ENCODE data around the gene IDH2. TPM values are rescaled to one million over a fixed set of nuclear protein-coding genes. Genes with fewer than 3 reads are reported as not detected.
"Not testable (repeated sequence)": the region's sequence is repeated elsewhere in the genome, so short reads cannot be mapped to it uniquely, and the experiment has no call there.

Gene IDH2
- total RNA-seq, 1 donor from 2014 or later = 218 TPM

DNA sequence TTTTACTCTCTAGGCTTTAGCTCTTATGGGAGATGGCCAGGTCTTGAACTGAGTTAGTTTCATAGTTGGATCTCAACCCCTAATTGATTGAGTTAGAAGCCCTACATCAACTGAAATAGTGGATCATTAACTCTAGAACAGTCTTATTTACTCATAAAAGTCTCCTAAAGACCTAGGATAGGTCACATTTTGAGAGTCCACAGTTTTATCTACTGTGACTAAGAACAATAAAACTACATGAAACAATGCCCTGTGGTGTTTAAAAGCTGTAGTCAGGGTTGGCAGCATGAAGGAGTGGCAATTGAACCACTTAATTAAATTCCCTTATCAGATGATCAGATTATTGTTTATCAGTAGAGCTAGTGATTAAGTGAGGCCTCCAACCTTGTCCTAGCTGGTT is 22.2 kb upstream of the IDH2 start:
- Mint-ChIP-seq H3K4me1 (peaks cover 7% of the 10 kb centered on the region), H3K36me3 (ENCODE audit: low read depth) (no peaks in the 10 kb centered on the region), H3K9me3 (no peaks in the 10 kb centered on the region), H3K27ac (ENCODE audit: unreplicated experiment) (no peak overlapping the region), H3K4me3 (no peak overlapping the region), H3K27me3 (ENCODE audit: low read depth) (no peaks in the 10 kb centered on the region)
- DNase-seq (ENCODE audit: low read depth, low spot score) = no peak
- TF ChIP-seq, protein P1, sequence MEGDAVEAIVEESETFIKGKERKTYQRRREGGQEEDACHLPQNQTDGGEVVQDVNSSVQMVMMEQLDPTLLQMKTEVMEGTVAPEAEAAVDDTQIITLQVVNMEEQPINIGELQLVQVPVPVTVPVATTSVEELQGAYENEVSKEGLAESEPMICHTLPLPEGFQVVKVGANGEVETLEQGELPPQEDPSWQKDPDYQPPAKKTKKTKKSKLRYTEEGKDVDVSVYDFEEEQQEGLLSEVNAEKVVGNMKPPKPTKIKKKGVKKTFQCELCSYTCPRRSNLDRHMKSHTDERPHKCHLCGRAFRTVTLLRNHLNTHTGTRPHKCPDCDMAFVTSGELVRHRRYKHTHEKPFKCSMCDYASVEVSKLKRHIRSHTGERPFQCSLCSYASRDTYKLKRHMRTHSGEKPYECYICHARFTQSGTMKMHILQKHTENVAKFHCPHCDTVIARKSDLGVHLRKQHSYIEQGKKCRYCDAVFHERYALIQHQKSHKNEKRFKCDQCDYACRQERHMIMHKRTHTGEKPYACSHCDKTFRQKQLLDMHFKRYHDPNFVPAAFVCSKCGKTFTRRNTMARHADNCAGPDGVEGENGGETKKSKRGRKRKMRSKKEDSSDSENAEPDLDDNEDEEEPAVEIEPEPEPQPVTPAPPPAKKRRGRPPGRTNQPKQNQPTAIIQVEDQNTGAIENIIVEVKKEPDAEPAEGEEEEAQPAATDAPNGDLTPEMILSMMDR (conservative IDR thresholded peaks at IDR 0.05) = no peak

DNA sequence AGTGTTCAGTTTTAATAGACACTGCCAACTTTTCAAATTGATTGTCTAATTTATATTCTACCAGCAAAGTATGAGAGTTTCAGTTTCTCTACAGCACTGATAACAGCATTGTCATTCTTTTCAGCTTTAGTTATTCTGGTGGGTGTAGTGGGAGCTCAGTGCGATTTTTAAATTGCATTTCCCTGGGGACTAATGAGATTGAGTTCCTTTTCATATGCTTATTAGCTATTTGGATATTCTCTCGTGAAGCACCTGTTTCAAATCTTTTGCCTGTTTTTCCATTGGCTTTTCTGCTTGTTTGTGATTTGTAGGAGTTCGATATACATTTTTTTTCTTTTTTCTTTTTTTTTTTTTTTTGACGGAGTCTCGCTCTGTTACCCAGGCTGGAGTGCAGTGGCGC is 18.8 kb upstream of the IDH2 start:
- no peak overlapping the region for H3K4me3 Mint-ChIP-seq
- no peak for DNase-seq (ENCODE audit: low read depth, low spot score)
- TF ChIP-seq, protein P1 (conservative IDR thresholded peaks at IDR 0.05) = no peak
- H3K27me3 Mint-ChIP-seq (ENCODE audit: low read depth) = peaks cover 3% of the 10 kb centered on the region
- H3K4me1 Mint-ChIP-seq = no peaks in the 10 kb centered on the region
- no peaks in the 10 kb centered on the region for H3K9me3 Mint-ChIP-seq
- no peaks in the 10 kb centered on the region for H3K36me3 Mint-ChIP-seq (ENCODE audit: low read depth)
- no peak overlapping the region for H3K27ac Mint-ChIP-seq (ENCODE audit: unreplicated experiment)

DNA sequence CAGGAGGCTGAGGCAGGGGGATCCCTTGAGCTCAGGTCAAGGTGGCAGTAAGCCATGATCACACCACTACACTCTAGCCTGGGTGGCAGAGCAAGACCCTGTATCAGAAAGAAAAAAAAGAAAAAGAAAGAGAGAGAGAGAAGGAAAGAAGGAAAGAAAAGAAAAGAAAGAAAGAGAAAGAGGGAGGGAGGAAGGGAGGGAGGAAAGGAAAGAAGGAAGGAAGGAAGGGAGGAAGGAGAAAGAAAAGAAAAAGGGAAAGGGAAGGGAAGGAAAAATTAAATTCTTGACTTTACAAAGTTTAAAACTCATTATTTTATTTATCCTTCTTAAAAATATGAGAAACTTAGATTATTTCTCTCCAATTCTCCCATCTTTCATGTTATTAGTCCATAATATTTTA is 17.1 kb upstream of the IDH2 start:
- no peaks in the 10 kb centered on the region for H3K4me1 Mint-ChIP-seq
- no peak for DNase-seq (ENCODE audit: low read depth, low spot score)
- H3K4me3 Mint-ChIP-seq = no peak overlapping the region
- peaks cover 3% of the 10 kb centered on the region for H3K9me3 Mint-ChIP-seq
- TF ChIP-seq, protein P1 (conservative IDR thresholded peaks at IDR 0.05) = no peak
- H3K27ac Mint-ChIP-seq (ENCODE audit: unreplicated experiment) = no peak overlapping the region
- peaks cover 3% of the 10 kb centered on the region for H3K36me3 Mint-ChIP-seq (ENCODE audit: low read depth)
- peaks cover 3% of the 10 kb centered on the region for H3K27me3 Mint-ChIP-seq (ENCODE audit: low read depth)

DNA sequence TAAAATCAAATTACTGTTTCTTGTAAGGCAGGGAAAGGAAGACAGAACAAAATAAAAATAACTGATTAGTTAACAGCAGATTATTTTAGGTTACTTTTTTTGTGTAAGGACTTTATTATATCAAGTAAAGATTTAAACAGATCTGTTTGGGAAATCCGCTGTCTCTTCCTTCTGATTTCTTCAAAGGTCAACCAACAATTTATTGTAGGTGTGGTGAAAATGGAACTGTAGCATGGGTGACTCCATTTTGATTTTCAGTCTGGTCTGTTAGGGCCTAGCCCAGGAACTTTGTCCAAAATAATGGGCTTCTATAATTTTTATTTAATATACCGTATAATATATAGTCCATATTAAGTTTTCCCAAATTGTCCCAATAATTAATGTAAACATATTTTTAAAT is 13.5 kb upstream of the IDH2 start:
- no peaks in the 10 kb centered on the region for H3K4me1 Mint-ChIP-seq
- DNase-seq (ENCODE audit: low read depth, low spot score) = no peak
- H3K9me3 Mint-ChIP-seq = peaks cover 5% of the 10 kb centered on the region
- H3K27me3 Mint-ChIP-seq (ENCODE audit: low read depth) = peaks cover 3% of the 10 kb centered on the region
- H3K27ac Mint-ChIP-seq (ENCODE audit: unreplicated experiment) = no peak overlapping the region
- H3K4me3 Mint-ChIP-seq = no peak overlapping the region
- TF ChIP-seq, protein P1 (conservative IDR thresholded peaks at IDR 0.05) = no peak
- H3K36me3 Mint-ChIP-seq (ENCODE audit: low read depth) = peaks cover 4% of the 10 kb centered on the region

DNA sequence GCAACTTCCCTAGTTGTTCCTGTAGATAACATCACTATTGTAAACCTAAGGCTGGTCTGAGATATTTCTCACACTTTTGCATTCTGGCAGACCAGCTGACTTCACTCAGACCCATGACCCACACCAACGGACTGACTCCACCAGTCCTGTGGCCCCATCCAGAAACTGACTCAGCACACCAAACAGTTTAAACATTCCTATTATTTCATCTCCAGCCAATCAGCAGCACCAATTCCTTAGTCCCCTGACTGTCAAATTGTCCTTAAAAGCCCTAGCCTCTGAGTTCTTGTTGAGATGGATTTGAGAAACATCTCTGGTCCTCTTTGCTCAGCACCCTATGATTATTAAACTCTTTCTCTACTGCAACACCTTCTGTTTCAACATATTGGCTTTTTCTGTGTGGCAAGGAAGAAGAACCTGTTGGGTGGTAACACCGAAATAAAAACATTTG is 12.2 kb upstream of the IDH2 start:
- Mint-ChIP-seq H3K27ac (ENCODE audit: unreplicated experiment) (no peak overlapping the region), H3K4me3 (no peak overlapping the region), H3K9me3 (peaks cover 5% of the 10 kb centered on the region), H3K27me3 (ENCODE audit: low read depth) (peaks cover 3% of the 10 kb centered on the region), H3K36me3 (ENCODE audit: low read depth) (peaks cover 4% of the 10 kb centered on the region), H3K4me1 (no peaks in the 10 kb centered on the region)
- TF ChIP-seq, protein P1 (conservative IDR thresholded peaks at IDR 0.05) = no peak
- no peak for DNase-seq (ENCODE audit: low read depth, low spot score)

DNA sequence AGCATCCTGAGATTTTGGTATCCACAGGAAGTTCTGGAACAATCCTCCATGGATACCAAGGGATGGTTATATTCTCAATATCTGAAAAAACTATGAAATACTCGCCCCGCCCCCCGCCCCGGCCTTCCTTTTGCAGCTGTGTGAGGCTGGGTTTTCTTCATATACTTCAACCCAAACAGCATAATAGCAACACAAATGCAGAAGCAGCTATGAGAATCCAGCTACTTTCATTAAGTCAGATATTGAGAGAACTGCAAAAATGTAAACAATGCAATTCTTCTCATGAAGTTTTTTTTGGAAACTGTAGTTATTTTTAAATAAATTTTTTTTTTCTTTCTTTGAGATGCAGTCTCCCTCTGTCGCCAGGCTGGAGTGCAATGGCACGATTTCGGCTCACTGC is 10.9 kb upstream of the IDH2 start:
- Mint-ChIP-seq H3K36me3 (ENCODE audit: low read depth) (peaks cover 4% of the 10 kb centered on the region), H3K9me3 (peaks cover 5% of the 10 kb centered on the region), H3K4me1 (no peaks in the 10 kb centered on the region), H3K4me3 (no peak overlapping the region), H3K27ac (ENCODE audit: unreplicated experiment) (no peak overlapping the region), H3K27me3 (ENCODE audit: low read depth) (no peaks in the 10 kb centered on the region)
- no peak for DNase-seq (ENCODE audit: low read depth, low spot score)
- TF ChIP-seq, protein P1 (conservative IDR thresholded peaks at IDR 0.05) = no peak

DNA sequence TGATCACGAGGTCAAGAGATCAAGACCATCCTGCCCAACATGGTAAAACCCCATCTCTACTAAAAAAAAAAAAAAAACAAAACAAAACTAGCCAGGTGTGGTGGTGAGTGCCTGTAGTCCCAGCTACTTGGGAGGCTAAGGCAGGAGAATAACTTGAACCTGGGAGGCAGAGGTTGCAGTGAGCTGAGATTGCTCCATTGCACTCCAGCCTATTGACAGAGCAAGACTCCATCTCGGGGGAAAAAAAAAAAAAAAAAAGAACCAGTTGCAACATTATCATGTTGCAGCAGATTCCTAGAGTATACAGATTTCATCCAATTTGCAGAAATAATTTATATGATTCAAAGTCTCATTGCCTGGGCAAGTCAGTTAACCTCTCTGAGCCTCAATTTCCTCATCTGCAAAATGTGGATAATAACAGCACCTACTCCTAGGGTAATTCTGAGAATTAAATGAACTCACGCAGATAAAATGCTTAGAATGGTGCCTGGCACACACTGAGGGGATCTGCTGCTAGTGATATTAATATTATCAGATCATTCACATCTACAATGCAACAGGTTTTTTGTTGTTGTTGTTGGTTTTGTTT is 7.0 kb upstream of the IDH2 start:
- DNase-seq (ENCODE audit: low read depth, low spot score); H3K27ac Mint-ChIP-seq (ENCODE audit: unreplicated experiment); H3K9me3 Mint-ChIP-seq; H3K27me3 Mint-ChIP-seq (ENCODE audit: low read depth); H3K36me3 Mint-ChIP-seq (ENCODE audit: low read depth); H3K4me3 Mint-ChIP-seq: not testable (repeated sequence)
- peaks cover 11% of the 10 kb centered on the region for H3K4me1 Mint-ChIP-seq

DNA sequence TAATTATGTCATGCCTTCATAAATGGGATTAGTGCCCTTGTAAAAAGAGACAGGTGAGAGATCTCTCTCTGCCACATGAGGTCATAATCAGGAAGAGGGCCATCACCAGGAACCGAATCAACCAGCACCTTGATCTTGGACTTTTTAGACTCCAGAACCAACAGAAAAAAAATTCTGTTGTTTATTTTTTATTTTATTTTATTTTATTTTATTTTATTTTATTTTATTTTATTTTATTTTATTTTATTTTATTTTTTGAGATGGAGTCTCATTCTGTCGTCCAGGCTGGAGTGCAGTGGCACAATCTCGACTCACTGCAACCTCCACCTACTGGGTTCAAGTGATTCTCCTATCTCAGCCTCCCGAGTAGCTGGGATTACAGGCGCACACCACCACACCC is 5.8 kb upstream of the IDH2 start:
- not testable (repeated sequence) for H3K9me3 Mint-ChIP-seq; H3K36me3 Mint-ChIP-seq (ENCODE audit: low read depth); DNase-seq (ENCODE audit: low read depth, low spot score); H3K27ac Mint-ChIP-seq (ENCODE audit: unreplicated experiment); H3K27me3 Mint-ChIP-seq (ENCODE audit: low read depth)
- Mint-ChIP-seq H3K4me1 (peaks cover 14% of the 10 kb centered on the region), H3K4me3 (peak overlapping the region; percentile 27)
